NT2/D1 (cell line): ENCODE results near the gene ZNF211.

ENCODE experiments used
- SUZ12 ChIP-seq: IDR thresholded peaks from 2 replicates; pipeline ENCODE4 v1.6.1; 2011; ENCODE audit not compliant: insufficient read length, insufficient read depth; ENCODE audit errors: extremely low read depth
- YY1 ChIP-seq: IDR thresholded peaks from 2 replicates; pipeline ENCODE4 v1.6.1; 2011; ENCODE audit not compliant: insufficient read length, insufficient read depth
- ZNF274 ChIP-seq: IDR thresholded peaks from 2 replicates; pipeline ENCODE4 v1.6.1; 2011; ENCODE audit warnings: mild to moderate bottlenecking, low read depth, low read length

DNA sequence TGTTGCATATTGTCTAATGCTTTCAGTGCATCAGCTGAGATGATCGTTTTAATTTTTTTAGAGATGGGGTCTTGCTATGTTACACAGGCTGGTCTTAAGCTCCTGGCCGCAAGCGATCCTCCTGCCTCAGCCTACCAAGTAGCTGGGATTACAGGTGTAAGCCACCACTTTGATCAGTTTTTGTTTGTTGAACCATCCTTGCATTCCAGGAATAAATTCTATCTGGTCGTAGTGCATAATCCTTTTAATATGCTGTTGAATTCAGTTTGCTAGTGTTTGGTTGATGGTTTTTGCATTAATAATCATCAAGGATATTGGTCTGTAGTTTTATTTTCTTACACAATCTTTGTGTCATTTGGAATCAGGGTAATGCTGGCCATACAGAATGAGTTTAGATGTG lies 4.4 kb downstream of the ZNF211 start:
- TF ChIP-seq YY1 (no peak), ZNF274 (no peak), SUZ12 (no peak)
